Smooth muscle cell (in vitro differentiated cells): ENCODE measurements around the gene DEPDC5. TPM values are rescaled to one million over a fixed set of nuclear protein-coding genes. Genes with fewer than 3 reads are reported as not detected.

Experiments used
- DNase-seq: peaks from one replicate; lab custom pipeline; 2025; ENCODE audit not compliant: unreplicated experiment; lab: John Stamatoyannopoulos, UW
- H2AFZ ChIP-seq: fragments of 200-600 bp; sonication (generic); 2 replicates; pipeline ENCODE4 v1.6.0; 2016; ENCODE audit warnings: antibody characterized with exemption, low read depth, mild to moderate bottlenecking
- H3F3A ChIP-seq: fragments of 200-600 bp; sonication (generic); 2 replicates; pipeline ENCODE4 v1.6.0; 2017; ENCODE audit warnings: antibody characterized with exemption, low read depth
- H3K27ac ChIP-seq: fragments of 200-600 bp; sonication (generic); 2 replicates; pipeline ENCODE4 v1.5.1; 2016; ENCODE audit warnings: low read depth, mild to moderate bottlenecking
- H3K27me3 ChIP-seq: fragments of 200-600 bp; sonication (generic); 2 replicates; pipeline ENCODE4 v1.6.1; 2016; ENCODE audit warnings: low read depth, mild to moderate bottlenecking
- H3K36me3 ChIP-seq: fragments of 200-600 bp; sonication (generic); 2 replicates; pipeline ENCODE4 v1.5.1; 2016; ENCODE audit warnings: low read depth
- H3K4me1 ChIP-seq: fragments of 200-600 bp; sonication (generic); 2 replicates; pipeline ENCODE4 v1.5.1; 2016; ENCODE audit warnings: low read depth
- H3K4me2 ChIP-seq: fragments of 200-600 bp; sonication (generic); 2 replicates; pipeline ENCODE4 v1.6.0; 2016; ENCODE audit warnings: mild to moderate bottlenecking
- H3K4me3 ChIP-seq: fragments of 200-600 bp; sonication (generic); 2 replicates; pipeline ENCODE4 v1.5.1; 2016; ENCODE audit warnings: mild to moderate bottlenecking
- H3K79me2 ChIP-seq: fragments of 200-600 bp; sonication (generic); 2 replicates; pipeline ENCODE4 v1.6.0; 2016; ENCODE audit warnings: low read depth, mild to moderate bottlenecking
- H3K9ac ChIP-seq: fragments of 200-600 bp; sonication (generic); 2 replicates; pipeline ENCODE4 v1.6.0; 2016; ENCODE audit warnings: low read depth
- H3K9me3 ChIP-seq: fragments of 200-600 bp; sonication (generic); replicated peaks from 2 replicates; pipeline ENCODE4 v1.5.1; 2016; ENCODE audit warnings: low read depth
- H4K20me1 ChIP-seq: fragments of 200-600 bp; sonication (generic); 2 replicates; pipeline ENCODE4 v1.6.0; 2016; ENCODE audit warnings: low read depth
- WGBS: methylation state at CpG from one replicate; pipeline ENCODE4 v1.1.7; 2016; ENCODE audit warnings: low lambda C conversion rate; 5-methylcytosine and 5-hydroxymethylcytosine counted together
- polyA plus RNA-seq: library from polyadenylated mRNA; unstranded; fragments of >200 nt; fragmentation: Nextera tagmentation; extraction: Ambion mirVana; gene quantifications from 2 replicates; pipeline ENCODE4 v1.2.1, GENCODE V29; 2016
- total RNA-seq: library from RNA; depleted of rRNA; stranded (reverse); fragments of >200 nt; gene quantifications from 2 replicates; pipeline ENCODE4 v1.2.3, GENCODE V29; 2014
- TF ChIP-seq, protein P1 (sequence below): fragments of 200-600 bp; sonication (generic); IDR thresholded peaks from 2 replicates; pipeline ENCODE4 v1.5.1; 2017; ENCODE audit warnings: borderline replicate concordance, mild to moderate bottlenecking, antibody characterized with exemption; ENCODE audit not compliant: insufficient read depth, poor library complexity, severe bottlenecking

The DEPDC5 gene
- total and polyA plus RNA-seq, 2 experiments from 2014 or later = 8.5 to 11.6 TPM

GRCh38 chr22:31866918-31867317 is 113.1 kb downstream of the DEPDC5 start:
- H3K9ac ChIP-seq = no peak overlapping the region
- no peaks in the 10 kb centered on the region for H3K79me2 ChIP-seq
- no peaks in the 10 kb centered on the region for H4K20me1 ChIP-seq
- H3F3A ChIP-seq = no peaks in the 10 kb centered on the region
- DNase-seq = no peak
- 80% methylated on average over 4 of the region's 4 CpGs for WGBS
- no peaks in the 10 kb centered on the region for H3K4me1 ChIP-seq
- H3K4me3 ChIP-seq = no peak overlapping the region
- H2AFZ ChIP-seq = no peak overlapping the region
- H3K9me3 ChIP-seq = no peaks in the 10 kb centered on the region
- TF ChIP-seq, protein P1, sequence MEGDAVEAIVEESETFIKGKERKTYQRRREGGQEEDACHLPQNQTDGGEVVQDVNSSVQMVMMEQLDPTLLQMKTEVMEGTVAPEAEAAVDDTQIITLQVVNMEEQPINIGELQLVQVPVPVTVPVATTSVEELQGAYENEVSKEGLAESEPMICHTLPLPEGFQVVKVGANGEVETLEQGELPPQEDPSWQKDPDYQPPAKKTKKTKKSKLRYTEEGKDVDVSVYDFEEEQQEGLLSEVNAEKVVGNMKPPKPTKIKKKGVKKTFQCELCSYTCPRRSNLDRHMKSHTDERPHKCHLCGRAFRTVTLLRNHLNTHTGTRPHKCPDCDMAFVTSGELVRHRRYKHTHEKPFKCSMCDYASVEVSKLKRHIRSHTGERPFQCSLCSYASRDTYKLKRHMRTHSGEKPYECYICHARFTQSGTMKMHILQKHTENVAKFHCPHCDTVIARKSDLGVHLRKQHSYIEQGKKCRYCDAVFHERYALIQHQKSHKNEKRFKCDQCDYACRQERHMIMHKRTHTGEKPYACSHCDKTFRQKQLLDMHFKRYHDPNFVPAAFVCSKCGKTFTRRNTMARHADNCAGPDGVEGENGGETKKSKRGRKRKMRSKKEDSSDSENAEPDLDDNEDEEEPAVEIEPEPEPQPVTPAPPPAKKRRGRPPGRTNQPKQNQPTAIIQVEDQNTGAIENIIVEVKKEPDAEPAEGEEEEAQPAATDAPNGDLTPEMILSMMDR = no peak
- H3K4me2 ChIP-seq = no peak overlapping the region
- H3K27ac ChIP-seq = no peak overlapping the region
- no peaks in the 10 kb centered on the region for H3K36me3 ChIP-seq
- H3K27me3 ChIP-seq = no peaks in the 10 kb centered on the region

- Histone ChIP-seq H3K27ac (no peak overlapping the region), H3K79me2 (no peaks in the 10 kb centered on the region), H3K27me3 (no peaks in the 10 kb centered on the region), H3F3A (no peaks in the 10 kb centered on the region), H3K9me3 (no peaks in the 10 kb centered on the region), H3K4me1 (no peaks in the 10 kb centered on the region), H3K4me2 (no peak overlapping the region), H3K36me3 (no peaks in the 10 kb centered on the region), H3K9ac (no peak overlapping the region), H2AFZ (no peak overlapping the region), H3K4me3 (no peak overlapping the region), H4K20me1 (no peaks in the 10 kb centered on the region)
- TF ChIP-seq, protein P1 = no peak
- DNase-seq = no peak
- WGBS = 84% methylated on average over 3 of the region's 3 CpGs
Observed at GRCh38 chr22:31867386-31868153, 113.8 kb downstream of the DEPDC5 start.

DNA sequence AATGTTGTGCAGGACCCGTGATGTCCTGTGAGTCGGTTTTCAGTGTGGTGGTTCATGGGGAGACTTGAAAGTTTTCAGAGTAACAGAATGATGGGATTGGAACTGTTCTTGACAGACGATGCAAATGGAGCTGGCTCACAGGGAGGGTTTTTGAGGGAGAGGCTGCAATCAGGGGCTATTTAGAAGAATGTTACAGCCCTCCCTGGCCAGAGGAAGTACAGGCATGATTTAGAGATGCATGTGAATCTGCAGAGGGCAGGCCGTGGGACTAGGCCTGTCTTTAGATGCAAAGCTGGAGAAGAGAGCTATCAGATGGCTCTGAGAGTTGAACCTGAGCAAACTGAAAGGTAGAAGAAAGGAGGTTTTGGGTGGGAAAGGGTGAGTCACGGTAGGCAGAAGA is 115.9 kb downstream of the DEPDC5 start:
- 88% methylated on average over 5 of the region's 5 CpGs for WGBS
- Histone ChIP-seq H3K27me3 (no peaks in the 10 kb centered on the region), H4K20me1 (no peaks in the 10 kb centered on the region), H3K9ac (no peak overlapping the region), H3K27ac (no peak overlapping the region), H3K9me3 (no peaks in the 10 kb centered on the region), H3K36me3 (peaks cover 6% of the 10 kb centered on the region), H3K4me3 (no peak overlapping the region), H3F3A (no peaks in the 10 kb centered on the region), H3K4me1 (no peaks in the 10 kb centered on the region), H3K4me2 (no peak overlapping the region), H3K79me2 (no peaks in the 10 kb centered on the region), H2AFZ (no peak overlapping the region)
- DNase-seq = no peak
- TF ChIP-seq, protein P1 = no peak

DNA sequence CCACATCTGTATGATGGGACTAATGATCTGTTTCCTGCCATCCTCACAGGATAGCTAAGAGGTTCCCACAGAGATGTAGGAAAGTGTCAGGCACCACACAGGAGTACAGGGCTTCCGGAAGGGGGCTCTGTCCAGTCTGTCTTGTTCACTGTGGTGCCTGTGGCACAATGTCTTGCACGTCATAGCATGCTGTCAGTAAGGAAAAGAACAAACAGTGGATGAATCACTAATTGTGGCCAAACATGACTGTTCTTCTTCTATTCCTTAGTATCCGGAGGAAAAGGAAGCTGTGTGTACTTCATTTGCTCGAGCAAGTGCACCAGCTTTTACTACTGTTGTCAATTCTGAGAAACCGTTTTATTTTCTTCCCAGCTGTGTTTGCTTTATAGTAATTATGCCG is 117.1 kb downstream of the DEPDC5 start:
- no peak for DNase-seq
- WGBS = 85% methylated on average over 6 of the region's 6 CpGs
- Histone ChIP-seq H3K4me1 (no peaks in the 10 kb centered on the region), H3K9me3 (no peaks in the 10 kb centered on the region), H3K36me3 (peaks cover 6% of the 10 kb centered on the region), H3K4me2 (no peak overlapping the region), H2AFZ (no peak overlapping the region), H3K4me3 (no peak overlapping the region), H3K27ac (peak overlapping the region; percentile 49), H3F3A (no peaks in the 10 kb centered on the region), H4K20me1 (no peaks in the 10 kb centered on the region), H3K27me3 (no peaks in the 10 kb centered on the region), H3K9ac (no peak overlapping the region), H3K79me2 (no peaks in the 10 kb centered on the region)
- TF ChIP-seq, protein P1 = no peak
